OCI-LY1 (cell line): ENCODE results near the gene KRTAP21-2.

ENCODE experiments used
- H2AFZ ChIP-seq: fragments of 200-600 bp; sonication (generic), shearing (Covaris generic); 2 replicates; pipeline ENCODE4 v1.6.0; 2014; ENCODE audit warnings: antibody characterized with exemption, mild to moderate bottlenecking, low read length
- H3F3A ChIP-seq: fragments of 200-600 bp; sonication (generic), shearing (Covaris generic); 2 replicates; pipeline ENCODE4 v1.6.0; 2014; ENCODE audit warnings: mild to moderate bottlenecking, antibody characterized with exemption, low read length, moderate library complexity; ENCODE audit not compliant: insufficient read depth
- H3K27ac ChIP-seq: fragments of 200-600 bp; sonication (generic); 2 replicates; pipeline ENCODE4 v1.5.1; 2014; ENCODE audit warnings: low read length, mixed run types, mild to moderate bottlenecking, low read depth; ENCODE audit not compliant: poor library complexity, severe bottlenecking
- H3K27me3 ChIP-seq: fragments of 200-600 bp; sonication (generic); 2 replicates; pipeline ENCODE4 v1.6.0; 2014; ENCODE audit warnings: antibody characterized with exemption, mild to moderate bottlenecking, low read length, moderate library complexity; ENCODE audit not compliant: insufficient read depth
- H3K36me3 ChIP-seq: fragments of 200-600 bp; sonication (generic); 2 replicates; pipeline ENCODE4 v1.6.1; 2014; ENCODE audit warnings: mild to moderate bottlenecking, antibody characterized with exemption, low read length, moderate library complexity, mixed read lengths; ENCODE audit not compliant: insufficient read depth
- H3K4me1 ChIP-seq: fragments of 200-600 bp; sonication (generic); 2 replicates; pipeline ENCODE4 v1.5.1; 2014; ENCODE audit warnings: mild to moderate bottlenecking, low read length, moderate library complexity; ENCODE audit not compliant: insufficient read depth, severe bottlenecking
- H3K4me2 ChIP-seq: fragments of 200-600 bp; sonication (generic), shearing (Covaris generic); 2 replicates; pipeline ENCODE4 v1.6.1; 2014; ENCODE audit warnings: low read length
- H3K4me3 ChIP-seq: fragments of 200-600 bp; sonication (generic); 2 replicates; pipeline ENCODE4 v1.5.1; 2014; ENCODE audit warnings: low read length, low read depth, mild to moderate bottlenecking, mixed read lengths; ENCODE audit not compliant: poor library complexity, severe bottlenecking
- H3K79me2 ChIP-seq: fragments of 200-600 bp; shearing (Covaris generic); 2 replicates; pipeline ENCODE4 v1.6.1; 2016; ENCODE audit warnings: mixed run types, low read length, mixed read lengths; ENCODE audit not compliant: insufficient read depth
- H3K9ac ChIP-seq: fragments of 200-600 bp; sonication (generic), shearing (Covaris generic); 2 replicates; pipeline ENCODE4 v1.6.1; 2014; ENCODE audit warnings: mild to moderate bottlenecking, low read length, mixed read lengths
- H3K9me2 ChIP-seq: fragments of 200-600 bp; sonication (generic), shearing (Covaris generic); 2 replicates; pipeline ENCODE4 v1.6.1; 2014; ENCODE audit warnings: low read depth, mild to moderate bottlenecking, low read length, mixed read lengths
- H3K9me3 ChIP-seq: fragments of 200-600 bp; shearing (Covaris generic); 2 replicates; pipeline ENCODE4 v1.6.1; 2014; ENCODE audit warnings: low read length, mixed read lengths
- H4K20me1 ChIP-seq: fragments of 200-600 bp; sonication (generic), shearing (Covaris generic); 2 replicates; pipeline ENCODE4 v1.6.0; 2016; ENCODE audit warnings: mild to moderate bottlenecking, low read length; ENCODE audit not compliant: insufficient read depth
- EZH2 ChIP-seq: fragments of 200-600 bp; sonication (generic), shearing (Covaris generic); IDR thresholded peaks from 2 replicates; pipeline ENCODE4 v1.8.0; 2017; ENCODE audit warnings: borderline replicate concordance, mixed run types, mild to moderate bottlenecking, antibody characterized with exemption, low read length, moderate library complexity, mixed read lengths
- TF ChIP-seq, protein P1 (sequence below): fragments of 200-600 bp; sonication (generic), shearing (Covaris generic); IDR thresholded peaks from 2 replicates; pipeline ENCODE4 v1.5.1; 2017; ENCODE audit warnings: mild to moderate bottlenecking, antibody characterized with exemption, low read length, moderate library complexity, mixed read lengths

The KRTAP21-2 gene

DNA sequence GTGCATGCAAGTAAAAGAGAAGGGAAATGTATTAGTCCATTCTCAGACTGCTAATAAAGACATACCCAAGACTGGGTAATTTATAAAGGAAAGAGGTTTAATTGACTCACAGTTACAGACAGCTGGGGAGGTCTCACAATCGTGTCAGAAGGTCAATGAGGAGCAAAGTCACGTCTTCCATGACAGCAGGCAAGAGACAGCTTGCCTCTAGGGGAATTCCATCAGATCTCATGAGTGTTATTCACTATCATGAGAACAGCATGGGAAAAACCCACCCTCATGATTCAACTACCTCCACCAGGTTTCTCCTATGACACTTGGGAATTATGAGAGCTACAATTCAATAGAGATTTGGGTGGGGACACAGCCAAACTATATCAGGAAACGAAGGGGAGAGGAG, 36.6 kb downstream of the KRTAP21-2 start:
- Histone ChIP-seq H3K4me3 (no peak overlapping the region), H3K4me2 (no peak overlapping the region), H4K20me1 (no peaks in the 10 kb centered on the region), H3K79me2 (no peaks in the 10 kb centered on the region), H3K27ac (no peak overlapping the region), H3K9me3 (no peaks in the 10 kb centered on the region), H3K4me1 (no peaks in the 10 kb centered on the region), H3K9me2 (no peaks in the 10 kb centered on the region), H3F3A (no peaks in the 10 kb centered on the region), H2AFZ (no peak overlapping the region), H3K27me3 (no peaks in the 10 kb centered on the region), H3K9ac (no peak overlapping the region), H3K36me3 (no peaks in the 10 kb centered on the region)
- TF ChIP-seq EZH2: no peak
- TF ChIP-seq, protein P1, sequence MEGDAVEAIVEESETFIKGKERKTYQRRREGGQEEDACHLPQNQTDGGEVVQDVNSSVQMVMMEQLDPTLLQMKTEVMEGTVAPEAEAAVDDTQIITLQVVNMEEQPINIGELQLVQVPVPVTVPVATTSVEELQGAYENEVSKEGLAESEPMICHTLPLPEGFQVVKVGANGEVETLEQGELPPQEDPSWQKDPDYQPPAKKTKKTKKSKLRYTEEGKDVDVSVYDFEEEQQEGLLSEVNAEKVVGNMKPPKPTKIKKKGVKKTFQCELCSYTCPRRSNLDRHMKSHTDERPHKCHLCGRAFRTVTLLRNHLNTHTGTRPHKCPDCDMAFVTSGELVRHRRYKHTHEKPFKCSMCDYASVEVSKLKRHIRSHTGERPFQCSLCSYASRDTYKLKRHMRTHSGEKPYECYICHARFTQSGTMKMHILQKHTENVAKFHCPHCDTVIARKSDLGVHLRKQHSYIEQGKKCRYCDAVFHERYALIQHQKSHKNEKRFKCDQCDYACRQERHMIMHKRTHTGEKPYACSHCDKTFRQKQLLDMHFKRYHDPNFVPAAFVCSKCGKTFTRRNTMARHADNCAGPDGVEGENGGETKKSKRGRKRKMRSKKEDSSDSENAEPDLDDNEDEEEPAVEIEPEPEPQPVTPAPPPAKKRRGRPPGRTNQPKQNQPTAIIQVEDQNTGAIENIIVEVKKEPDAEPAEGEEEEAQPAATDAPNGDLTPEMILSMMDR: no peak

DNA sequence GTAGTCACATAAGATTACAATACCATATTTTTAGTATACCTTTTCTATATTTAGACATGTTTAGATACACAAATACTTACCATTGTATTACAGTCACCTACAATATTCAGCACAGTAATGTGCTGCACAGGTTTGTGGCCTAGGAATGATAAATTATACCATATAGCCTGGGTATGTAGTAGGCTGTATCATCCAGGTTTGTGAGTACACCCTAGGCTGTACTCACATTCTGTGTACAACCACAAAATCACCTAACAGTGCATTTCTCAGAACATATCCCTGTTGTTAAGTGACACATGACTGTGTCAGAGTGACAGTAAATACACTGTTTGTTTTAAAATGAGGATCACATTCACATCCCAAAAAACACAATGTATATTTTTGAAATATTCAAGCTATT, 39.6 kb downstream of the KRTAP21-2 start:
- H3K9ac ChIP-seq: no peak overlapping the region
- TF ChIP-seq EZH2: no peak
- TF ChIP-seq, protein P1: no peak
- no peaks in the 10 kb centered on the region for H3F3A ChIP-seq
- H4K20me1 ChIP-seq: no peaks in the 10 kb centered on the region
- no peaks in the 10 kb centered on the region for H3K9me3 ChIP-seq
- H3K4me3 ChIP-seq: no peak overlapping the region
- no peaks in the 10 kb centered on the region for H3K36me3 ChIP-seq
- no peak overlapping the region for H3K27ac ChIP-seq
- H3K27me3 ChIP-seq: no peaks in the 10 kb centered on the region
- H3K4me1 ChIP-seq: no peaks in the 10 kb centered on the region
- H2AFZ ChIP-seq: no peak overlapping the region
- H3K4me2 ChIP-seq: no peak overlapping the region
- no peaks in the 10 kb centered on the region for H3K9me2 ChIP-seq
- H3K79me2 ChIP-seq: no peaks in the 10 kb centered on the region
